Esophagus squamous epithelium (tissue), 5 donors: Measurements from ENCODE around the gene ADCYAP1. TPM values are rescaled to one million over a fixed set of nuclear protein-coding genes. Genes with fewer than 3 reads are reported as not detected.

Experiments
- DNase-seq: peaks from one replicate; lab custom pipeline; 2025; lab: John Stamatoyannopoulos, UW
- H3K27ac ChIP-seq, 4 donors: fragments of 200-600 bp; sonication (generic); one replicate each; pipeline ENCODE4 v1.5.1; 2016 to 2019; ENCODE audit warnings: mild to moderate bottlenecking in 1 of 4
- H3K27me3 ChIP-seq, 4 donors: fragments of 200-600 bp; sonication (generic); 1 replicate in 3 of 4; 2 replicates in 1 of 4; pipeline versions ENCODE4 v1.5.1 to v1.6.0; 2017 to 2021; ENCODE audit warnings: antibody characterized with exemption in 1 of 4
- H3K36me3 ChIP-seq, 3 donors: fragments of 200-600 bp; sonication (generic); one replicate each; pipeline ENCODE4 v1.5.1; 2016 to 2019
- H3K4me1 ChIP-seq, 3 donors: fragments of 200-600 bp; sonication (generic); one replicate each; pipeline ENCODE4 v1.5.1; 2017 to 2019
- H3K4me3 ChIP-seq, 4 donors: fragments of 200-600 bp; sonication (generic); 1 replicate in 3 of 4; 2 replicates in 1 of 4; pipeline ENCODE4 v1.5.1; 2016 to 2019; ENCODE audit warnings: mild to moderate bottlenecking in 2 of 4, moderate library complexity in 1 of 4
- H3K9me3 ChIP-seq, 3 donors: fragments of 200-600 bp; sonication (generic); one replicate each; pipeline ENCODE4 v1.5.1; 2016 to 2019
- POLR2A ChIP-seq, 4 donors: fragments of 450-650 bp; IDR thresholded peaks; one replicate each; pipeline ENCODE4 v1.6.1; 2017; ENCODE audit warnings: antibody characterized with exemption in 4 of 4, mild to moderate bottlenecking in 4 of 4, moderate library complexity in 3 of 4
- WGBS, 2 donors: methylation state at CpG; one replicate each; pipeline ENCODE4 v1.1.5; 2018; 5-methylcytosine and 5-hydroxymethylcytosine counted together
- intact Hi-C: fragments of 100-400 bp; cut with DNase I; formaldehyde crosslinking; loops from one replicate; pipeline ENCODE4 v1.15.0; 2022
- total RNA-seq, 4 donors: library from RNA; depleted of rRNA; stranded (reverse); fragments of >200 nt; gene quantifications; one replicate each; pipeline ENCODE4 v1.1.0, GENCODE V29; 2016
- TF ChIP-seq, protein P1 (sequence below), 6 experiments: fragments of 450-650 bp in 4 of 6; fragments of 200-600 bp in 2 of 6; sonication (generic) in 2 of 6; IDR thresholded peaks; one replicate each; pipeline ENCODE4 v1.5.1; 2016 to 2019; ENCODE audit warnings: antibody characterized with exemption in 6 of 6, mild to moderate bottlenecking in 4 of 6, moderate library complexity in 4 of 6
- donor health status: DM: yes; HTN: yes; CAD: no.

The ADCYAP1 gene
- total RNA-seq, 4 donors from 2014 or later, result 0.29 to 2.7 TPM; not detected in 2

GRCh38 chr18:934518-935133 is 30.0 kb downstream of the ADCYAP1 start:
- no peaks in the 10 kb centered on the region for H3K36me3 ChIP-seq
- 43 to 46% methylated on average over 8 of the region's 8 CpGs for WGBS, 2 donors
- intact Hi-C loops, result no loop called here
- peaks cover 0 to 11% (median 0%) of the 10 kb centered on the region in 4 donors for H3K27me3 ChIP-seq
- H3K9me3 ChIP-seq, result no peaks in the 10 kb centered on the region
- no peak overlapping the region for H3K27ac ChIP-seq
- no peak overlapping the region for H3K4me3 ChIP-seq
- H3K4me1 ChIP-seq, result no peaks in the 10 kb centered on the region
- DNase-seq, result no peak
- no peak for TF ChIP-seq POLR2A (IDR thresholded peaks at IDR 0.05)
- TF ChIP-seq, protein P1, sequence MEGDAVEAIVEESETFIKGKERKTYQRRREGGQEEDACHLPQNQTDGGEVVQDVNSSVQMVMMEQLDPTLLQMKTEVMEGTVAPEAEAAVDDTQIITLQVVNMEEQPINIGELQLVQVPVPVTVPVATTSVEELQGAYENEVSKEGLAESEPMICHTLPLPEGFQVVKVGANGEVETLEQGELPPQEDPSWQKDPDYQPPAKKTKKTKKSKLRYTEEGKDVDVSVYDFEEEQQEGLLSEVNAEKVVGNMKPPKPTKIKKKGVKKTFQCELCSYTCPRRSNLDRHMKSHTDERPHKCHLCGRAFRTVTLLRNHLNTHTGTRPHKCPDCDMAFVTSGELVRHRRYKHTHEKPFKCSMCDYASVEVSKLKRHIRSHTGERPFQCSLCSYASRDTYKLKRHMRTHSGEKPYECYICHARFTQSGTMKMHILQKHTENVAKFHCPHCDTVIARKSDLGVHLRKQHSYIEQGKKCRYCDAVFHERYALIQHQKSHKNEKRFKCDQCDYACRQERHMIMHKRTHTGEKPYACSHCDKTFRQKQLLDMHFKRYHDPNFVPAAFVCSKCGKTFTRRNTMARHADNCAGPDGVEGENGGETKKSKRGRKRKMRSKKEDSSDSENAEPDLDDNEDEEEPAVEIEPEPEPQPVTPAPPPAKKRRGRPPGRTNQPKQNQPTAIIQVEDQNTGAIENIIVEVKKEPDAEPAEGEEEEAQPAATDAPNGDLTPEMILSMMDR (IDR thresholded peaks at IDR 0.05), result no peak

DNA sequence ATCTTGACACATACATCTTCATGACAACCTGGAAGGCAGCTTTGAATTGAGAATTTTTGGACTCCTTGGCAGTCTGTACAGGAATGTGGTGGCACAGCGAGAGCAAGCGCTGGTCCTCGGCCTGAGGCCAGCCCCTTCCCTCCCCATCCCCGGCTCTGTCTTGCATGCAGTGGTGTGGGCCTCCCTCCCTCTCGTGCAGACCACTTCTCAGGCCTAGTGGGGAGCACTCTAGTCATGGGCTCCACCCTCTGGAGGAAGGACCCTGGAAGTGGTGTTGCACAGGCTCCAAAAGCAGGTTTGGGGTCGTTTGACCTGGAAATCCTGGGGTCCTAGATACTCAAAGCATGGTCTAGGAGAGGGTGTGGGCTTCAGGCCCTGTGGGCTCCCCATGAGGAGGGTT is 32.3 kb downstream of the ADCYAP1 start:
- TF ChIP-seq, protein P1 (IDR thresholded peaks at IDR 0.05), result no peak
- no peak for TF ChIP-seq POLR2A (IDR thresholded peaks at IDR 0.05)
- H3K36me3 ChIP-seq, result no peaks in the 10 kb centered on the region
- no peak overlapping the region for H3K27ac ChIP-seq
- H3K27me3 ChIP-seq, result peaks cover 0 to 6% (median 0%) of the 10 kb centered on the region in 4 donors
- DNase-seq, result no peak
- no peak overlapping the region for H3K4me3 ChIP-seq
- intact Hi-C loops, result no loop called here
- WGBS, 2 donors, result 36 to 47% methylated on average over 3 to 5 of the region's 6 CpGs
- no peaks in the 10 kb centered on the region for H3K4me1 ChIP-seq
- no peaks in the 10 kb centered on the region for H3K9me3 ChIP-seq

- no peak for DNase-seq
- Histone ChIP-seq H3K4me3 (no peak overlapping the region), H3K36me3 (no peaks in the 10 kb centered on the region), H3K27ac (no peak overlapping the region), H3K4me1 (no peaks in the 10 kb centered on the region), H3K27me3 (peaks cover 0 to 5% (median 0%) of the 10 kb centered on the region in 4 donors), H3K9me3 (no peaks in the 10 kb centered on the region)
- TF ChIP-seq, protein P1 (IDR thresholded peaks at IDR 0.05), result no peak
- no peak for TF ChIP-seq POLR2A (IDR thresholded peaks at IDR 0.05)
- intact Hi-C loops, result no loop called here
- 54 to 63% methylated on average over 4 of the region's 4 CpGs for WGBS, 2 donors
These were observed 34.5 kb downstream of the ADCYAP1 start for GRCh38 chr18:939166-939565.

DNA sequence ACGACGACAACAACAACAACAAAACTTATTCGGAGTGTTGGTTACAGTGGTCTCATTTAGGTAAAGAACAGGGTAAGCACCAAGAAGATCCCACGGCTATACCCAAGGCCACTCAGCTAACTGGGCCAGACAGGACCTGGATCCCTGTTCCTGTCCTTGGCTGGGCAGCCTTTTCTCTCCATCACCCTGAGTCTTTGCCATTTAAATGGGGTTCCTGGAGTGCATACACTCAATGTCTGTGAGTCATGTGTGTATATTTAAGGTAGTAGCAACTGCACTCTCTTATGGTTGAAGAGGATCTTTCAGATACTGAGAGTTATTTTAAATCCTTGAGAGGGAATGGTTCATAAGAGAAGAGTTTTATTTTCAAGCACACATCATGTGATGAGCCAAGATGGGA is 35.3 kb downstream of the ADCYAP1 start:
- Histone ChIP-seq H3K36me3 (no peaks in the 10 kb centered on the region), H3K4me1 (no peaks in the 10 kb centered on the region), H3K9me3 (no peaks in the 10 kb centered on the region), H3K27ac (no peak overlapping the region), H3K27me3 (peaks cover 0 to 5% (median 0%) of the 10 kb centered on the region in 4 donors), H3K4me3 (no peak overlapping the region)
- TF ChIP-seq POLR2A (IDR thresholded peaks at IDR 0.05), result no peak
- TF ChIP-seq, protein P1 (IDR thresholded peaks at IDR 0.05), result no peak
- intact Hi-C loops, result no loop called here
- WGBS, 2 donors, result 75 to 86% methylated on average over 4 of the region's 4 CpGs
- DNase-seq, result no peak

GRCh38 chr18:941331-941730 is 36.7 kb downstream of the ADCYAP1 start:
- no peak overlapping the region for H3K4me3 ChIP-seq
- no peak for DNase-seq
- intact Hi-C loops, result no loop called here
- no peaks in the 10 kb centered on the region for H3K4me1 ChIP-seq
- peaks cover 0 to 5% (median 0%) of the 10 kb centered on the region in 4 donors for H3K27me3 ChIP-seq
- H3K9me3 ChIP-seq, result no peaks in the 10 kb centered on the region
- TF ChIP-seq, protein P1 (IDR thresholded peaks at IDR 0.05), result no peak
- H3K36me3 ChIP-seq, result no peaks in the 10 kb centered on the region
- no peak overlapping the region for H3K27ac ChIP-seq
- WGBS, 2 donors, result 62 to 72% methylated on average over 2 of the region's 2 CpGs
